Fibroblast of peridontal ligament (primary cell): ENCODE results near the gene SH2D1A.
A peak's percentile ranks its signal among the peaks of the same experiment; 100 is the strongest.
"Not testable (repeated sequence)": the region's sequence is repeated elsewhere in the genome, so short reads cannot be mapped to it uniquely, and the experiment has no call there.

Experiments
- DNase-seq: peaks from one replicate; pipeline ENCODE4 v3.0.0-alpha.2; 2010; ENCODE audit errors: extremely low read depth

SH2D1A gene

GRCh38 chrX:124354648-124355047 is 8.3 kb downstream of the SH2D1A start:
- DNase-seq = no peak

DNA sequence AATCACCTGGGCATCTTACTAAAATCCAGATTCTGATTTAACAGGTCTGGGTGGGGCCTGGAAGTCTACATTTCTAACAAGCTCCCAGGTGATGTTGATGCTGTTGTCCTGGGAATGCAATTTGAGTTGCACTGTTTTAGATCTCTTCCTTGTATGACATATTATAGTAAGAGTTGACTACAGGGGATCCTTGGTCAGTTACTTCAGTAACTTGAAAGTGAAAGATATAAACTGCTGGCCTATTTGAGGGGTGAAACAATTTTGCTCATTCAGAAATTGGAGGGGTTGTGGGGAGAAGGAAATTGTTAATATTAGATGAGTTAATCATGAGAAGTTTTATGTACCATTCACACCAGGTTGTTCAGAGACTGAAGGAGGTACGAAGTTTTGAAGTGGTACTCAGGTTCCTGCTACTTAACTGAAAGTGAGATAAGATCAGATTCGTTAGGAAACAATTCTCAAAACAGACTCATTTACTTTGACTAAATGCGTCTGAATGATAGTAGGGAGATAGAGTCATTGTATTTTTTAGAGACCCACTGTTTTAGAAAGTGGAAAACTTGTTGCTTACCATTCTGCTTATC is 12.5 kb downstream of the SH2D1A start:
- no peak for DNase-seq

DNA sequence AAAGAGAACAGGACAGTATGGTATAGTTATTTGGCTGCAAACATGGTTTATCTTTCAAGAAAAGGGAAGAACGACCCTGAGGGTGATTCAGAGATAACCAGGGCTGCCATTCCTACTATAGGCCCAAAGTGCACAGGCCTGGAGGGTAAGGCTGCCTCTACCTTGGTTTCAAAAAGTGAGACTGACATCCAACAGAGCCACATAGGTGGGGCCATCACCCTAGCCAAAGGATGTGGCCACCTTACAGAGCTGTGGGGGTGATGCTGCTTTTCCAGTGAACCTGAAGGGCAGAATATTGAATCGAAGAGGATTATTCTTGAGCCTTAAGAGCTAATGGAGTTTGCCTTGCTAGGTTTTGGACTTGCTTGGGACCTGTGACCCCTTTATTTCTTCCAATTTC is 15.7 kb downstream of the SH2D1A start:
- no peak for DNase-seq

DNA sequence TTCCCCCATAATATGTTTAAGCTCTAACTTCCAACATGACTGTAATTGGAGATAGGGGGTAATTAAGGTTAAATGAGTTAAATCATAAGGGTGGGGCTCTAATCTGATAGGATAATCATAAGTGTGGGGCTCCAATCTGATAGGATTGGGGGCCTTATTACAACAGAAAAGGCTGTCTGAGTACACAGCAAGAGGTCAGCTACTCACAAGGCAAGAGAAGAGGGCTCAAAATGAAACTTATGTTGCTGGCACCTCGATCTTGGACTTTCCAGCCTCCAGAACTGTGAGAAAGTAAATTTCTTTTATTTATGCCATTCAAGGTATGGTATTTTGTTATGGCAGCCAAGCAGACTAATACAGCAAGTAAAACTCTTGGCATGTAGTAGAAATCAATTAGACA is 16.4 kb downstream of the SH2D1A start:
- DNase-seq = no peak

DNA sequence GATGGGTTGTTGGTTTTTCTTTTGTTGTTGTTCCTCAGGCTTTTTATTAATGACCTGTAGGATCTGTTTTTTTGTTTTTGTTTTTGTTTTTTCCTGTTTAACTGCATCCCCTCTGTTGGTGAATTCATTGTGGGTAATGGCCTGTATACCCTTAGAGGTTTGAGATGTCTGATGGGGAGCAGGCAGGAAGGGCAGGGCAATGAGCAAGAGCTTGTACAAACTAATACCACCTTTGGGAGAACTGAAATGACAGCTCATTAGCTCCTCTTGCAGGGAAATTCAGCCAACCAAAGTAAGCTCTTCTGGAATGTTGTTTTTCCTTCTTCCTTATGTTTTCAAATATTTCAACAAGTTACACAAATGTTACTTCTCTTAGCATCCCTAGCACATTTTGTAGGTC is 23.4 kb downstream of the SH2D1A start:
- no peak for DNase-seq

- DNase-seq = no peak
Observed at GRCh38 chrX:124373348-124373747, 27.0 kb downstream of the SH2D1A start.

DNA sequence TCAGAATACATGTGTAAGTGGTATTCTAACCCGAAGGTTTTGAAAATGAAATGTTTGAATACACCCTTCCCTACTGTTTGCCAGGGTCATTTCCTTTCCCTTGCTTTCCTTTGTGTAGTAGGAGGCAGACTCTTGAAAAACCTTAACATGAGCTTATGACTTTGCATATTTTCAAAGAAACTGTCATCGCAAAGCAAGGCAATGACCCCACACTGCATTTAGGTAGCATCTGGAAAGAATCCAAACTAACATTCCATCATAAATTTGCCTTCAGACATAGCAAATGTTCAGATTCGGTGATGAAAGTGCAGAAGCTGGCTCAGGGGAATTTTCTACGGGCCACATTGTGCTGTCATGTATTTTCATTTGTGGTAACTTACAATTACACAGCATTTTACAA is 32.3 kb downstream of the SH2D1A start:
- DNase-seq = no peak

GRCh38 chrX:124383354-124383753 is 37.0 kb downstream of the SH2D1A start:
- no peak for DNase-seq

DNA sequence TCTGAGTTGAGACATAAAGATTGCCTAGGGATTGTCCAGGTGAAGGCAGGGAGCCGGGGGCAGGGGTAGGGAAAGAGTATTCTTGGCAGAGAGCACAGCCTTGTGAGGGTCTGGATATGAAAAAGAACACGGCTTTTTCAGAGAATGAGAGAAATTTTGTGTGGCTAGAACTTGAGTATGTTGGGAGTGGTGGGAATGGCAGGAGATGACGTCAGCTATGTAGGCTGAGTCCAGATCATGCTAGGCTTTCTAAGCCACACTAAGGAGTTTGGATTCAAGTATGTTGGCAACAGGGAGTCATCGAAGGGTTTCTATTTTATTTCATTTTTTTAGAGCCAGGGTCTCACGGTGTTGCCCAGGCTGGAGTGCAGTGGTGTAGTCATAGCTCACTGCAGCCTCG is 40.0 kb downstream of the SH2D1A start:
- no peak for DNase-seq

GRCh38 chrX:124388562-124388961 is 42.2 kb downstream of the SH2D1A start:
- DNase-seq = peak; percentile 46

- no peak for DNase-seq
Observed at GRCh38 chrX:124392794-124393193, 46.4 kb downstream of the SH2D1A start.

DNA sequence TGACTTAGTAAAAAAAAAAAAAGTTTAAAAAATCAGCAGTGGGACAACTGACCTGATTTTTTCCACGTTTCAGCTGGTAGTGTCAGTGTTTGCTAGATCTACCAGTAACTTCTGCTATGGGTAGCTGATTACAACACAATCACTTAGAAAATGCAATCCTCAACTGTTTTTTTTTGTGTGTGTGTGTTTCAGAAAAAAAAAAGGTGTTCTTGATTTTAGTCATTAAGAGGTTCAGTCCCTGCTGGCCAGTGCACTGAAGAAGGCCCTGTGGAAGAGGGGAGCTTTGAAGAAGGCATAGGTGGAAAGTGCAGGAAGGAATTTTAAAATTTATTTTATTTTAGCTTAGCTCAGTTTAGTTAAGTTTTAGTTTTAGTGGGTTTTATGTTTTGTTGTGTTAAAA is 46.9 kb downstream of the SH2D1A start:
- DNase-seq = no peak

DNA sequence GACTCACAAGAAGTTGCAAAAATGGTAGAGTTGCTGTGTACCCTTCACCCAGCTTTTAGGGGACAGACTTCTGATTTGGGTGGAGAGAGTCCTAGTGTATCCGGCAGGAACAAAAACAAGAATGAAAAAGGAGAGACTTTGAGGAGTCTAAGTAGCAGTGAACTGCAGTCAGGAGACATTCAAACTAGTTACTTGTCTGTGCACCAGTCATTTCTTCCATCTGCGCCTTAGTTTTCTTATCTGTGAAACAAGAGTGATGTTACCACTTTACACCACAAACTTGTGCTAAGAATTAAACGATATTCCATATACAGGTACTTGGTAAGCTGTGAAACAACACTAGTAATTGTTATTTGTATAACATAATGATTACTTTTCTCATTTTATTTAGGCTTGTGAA is 47.3 kb downstream of the SH2D1A start:
- no peak for DNase-seq

DNA sequence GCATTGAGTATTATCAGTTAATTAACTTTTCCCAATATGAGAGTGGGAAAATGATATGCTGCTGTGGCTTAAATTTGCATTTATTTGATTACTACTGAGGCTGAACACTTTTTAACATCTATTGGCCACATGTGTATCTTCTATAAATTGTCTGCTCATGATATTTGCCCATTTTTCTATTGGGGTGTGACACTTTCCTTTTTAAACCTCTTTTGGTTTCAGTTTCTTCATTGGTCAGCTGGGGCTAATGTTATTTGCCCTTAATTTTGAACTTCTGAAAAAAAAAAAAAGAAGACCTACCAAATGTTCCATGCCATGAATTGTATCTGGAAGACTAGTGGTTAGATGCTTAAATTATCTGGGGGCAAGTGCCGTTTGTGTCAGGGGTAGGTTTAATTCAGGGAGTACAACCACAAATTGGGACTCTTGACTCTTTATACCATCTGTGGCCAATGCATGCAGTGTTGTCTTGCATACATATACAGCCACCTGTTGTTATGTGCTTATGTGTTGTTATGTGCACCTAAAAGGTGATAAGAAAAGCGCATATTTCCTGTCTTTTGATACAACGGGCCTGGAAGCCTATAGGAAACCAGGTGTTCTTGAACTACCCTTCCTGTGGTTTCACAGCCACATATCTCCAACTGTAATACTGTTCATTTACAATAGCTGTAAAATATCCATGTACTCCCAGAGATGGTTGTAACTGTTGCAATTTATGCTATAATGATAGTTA is 49.0 kb downstream of the SH2D1A start:
- no peak for DNase-seq

DNA sequence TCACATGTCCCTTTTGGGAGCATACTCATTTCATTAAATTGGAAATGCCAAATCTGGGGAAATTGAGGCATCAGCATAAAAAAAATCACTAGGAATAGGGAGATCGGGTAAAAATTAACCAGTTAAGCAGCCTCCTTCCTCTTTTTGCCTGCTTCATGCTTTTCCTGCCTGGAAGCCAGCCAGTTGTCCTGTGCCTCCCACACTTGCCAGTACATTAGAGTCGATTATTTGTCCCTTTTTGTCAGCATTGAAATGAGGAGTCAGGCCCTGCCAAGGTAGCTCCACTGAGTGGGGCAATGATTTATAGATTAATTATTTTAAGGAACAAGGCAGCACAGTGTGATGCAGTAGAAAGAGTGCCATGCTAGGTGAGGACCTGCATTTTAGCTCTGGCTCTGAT is 55.3 kb downstream of the SH2D1A start:
- no peak for DNase-seq

GRCh38 chrX:124405868-124406267 is 59.5 kb downstream of the SH2D1A start:
- no peak for DNase-seq

DNA sequence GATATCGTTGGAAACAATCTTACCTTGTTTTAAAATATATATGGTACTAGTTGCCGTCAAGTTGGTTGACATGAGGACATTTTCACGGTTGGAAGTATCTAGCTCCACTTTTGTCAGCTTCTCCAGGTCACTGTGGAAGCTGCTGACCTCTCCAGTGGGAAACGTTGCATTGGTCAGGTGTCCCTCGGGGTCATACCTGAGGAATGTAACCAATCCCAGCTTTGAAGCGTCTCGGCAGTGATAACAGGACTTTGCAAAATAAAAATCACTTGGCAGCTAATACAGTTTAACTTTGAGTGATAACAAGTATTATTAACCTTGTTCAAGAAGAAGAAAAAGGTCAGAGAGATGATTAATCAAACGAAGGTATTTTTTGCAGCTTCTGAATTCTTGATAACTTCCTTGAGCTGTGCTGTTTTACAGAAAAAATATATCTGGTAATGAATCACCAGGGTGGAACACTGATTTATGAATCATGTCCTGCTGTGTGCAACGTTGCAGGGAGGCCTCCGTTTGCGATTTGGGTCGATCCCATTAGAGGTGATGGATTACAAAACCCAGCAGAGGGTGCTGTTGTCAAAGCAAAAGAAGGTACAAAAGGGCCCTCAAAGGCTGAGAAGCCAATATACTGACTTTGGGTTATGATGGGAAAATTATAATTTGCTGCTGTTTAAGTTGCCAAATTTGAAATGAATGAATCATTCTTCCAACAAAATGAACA is 60.1 kb downstream of the SH2D1A start:
- peak; percentile 70 for DNase-seq

- no peak for DNase-seq
Observed at GRCh38 chrX:124407226-124407625, 60.9 kb downstream of the SH2D1A start.

DNA sequence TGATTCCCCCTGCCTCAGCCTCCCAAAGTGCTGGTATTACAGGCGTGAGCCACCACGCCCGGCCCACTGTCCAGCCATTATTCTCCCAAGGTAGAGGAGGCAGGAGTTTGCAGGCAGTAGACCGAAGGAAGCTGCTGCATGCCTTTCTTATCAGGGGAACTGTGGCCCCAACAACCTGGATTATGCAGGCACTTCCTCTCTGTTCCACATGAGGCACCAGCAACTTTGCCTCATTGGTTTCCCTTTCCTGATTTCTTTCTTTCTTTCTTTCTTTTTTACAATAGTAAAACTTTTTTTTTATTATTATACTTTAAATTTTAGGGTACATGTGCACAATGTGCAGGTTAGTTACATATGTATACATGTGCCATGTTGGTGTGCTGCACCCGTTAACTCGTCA is 62.0 kb downstream of the SH2D1A start:
- not testable (repeated sequence) for DNase-seq

- DNase-seq = no peak
Observed at GRCh38 chrX:124413244-124413643, 66.9 kb downstream of the SH2D1A start.

GRCh38 chrX:124414281-124414680 is 67.9 kb downstream of the SH2D1A start:
- no peak for DNase-seq

- no peak for DNase-seq
Observed at GRCh38 chrX:124415115-124415800, 68.9 kb downstream of the SH2D1A start.
